ENCODE data around the gene SPSB3.

Gene SPSB3

GRCh38 chr16:1762879-1763520 lies 19.4 kb downstream of the SPSB3 start:
- DNase-seq, result no peak

- no peak for DNase-seq
These were observed 20.0 kb downstream of the SPSB3 start for GRCh38 chr16:1762196-1762878.

- no peak for DNase-seq
These were observed 20.6 kb downstream of the SPSB3 start for GRCh38 chr16:1761751-1762150.

- DNase-seq, result no peak
These were observed 21.5 kb downstream of the SPSB3 start for GRCh38 chr16:1760911-1761310.

GRCh38 chr16:1759511-1759910 lies 22.9 kb downstream of the SPSB3 start:
- no peak for DNase-seq

GRCh38 chr16:1758923-1759322 lies 23.4 kb downstream of the SPSB3 start:
- no peak for DNase-seq

GRCh38 chr16:1757714-1758461 lies 24.5 kb downstream of the SPSB3 start:
- DNase-seq, result no peak

GRCh38 chr16:1754204-1754603 lies 28.2 kb downstream of the SPSB3 start:
- DNase-seq, result no peak

- no peak for DNase-seq
These were observed 29.5 kb downstream of the SPSB3 start for GRCh38 chr16:1752853-1753252.

- DNase-seq, result no peak
These were observed 30.4 kb downstream of the SPSB3 start for GRCh38 chr16:1751946-1752345.

GRCh38 chr16:1749152-1750117 lies 32.9 kb downstream of the SPSB3 start:
- DNase-seq, result no peak

- DNase-seq, result no peak
These were observed 34.4 kb downstream of the SPSB3 start for GRCh38 chr16:1747934-1748333.

- DNase-seq, result no peak
These were observed 35.6 kb downstream of the SPSB3 start for GRCh38 chr16:1746693-1747195.

- peak; percentile 76 for DNase-seq
These were observed 36.3 kb downstream of the SPSB3 start for GRCh38 chr16:1745900-1746692.

- peak; percentile 82 for DNase-seq
These were observed 37.0 kb downstream of the SPSB3 start for GRCh38 chr16:1745181-1745899.

- DNase-seq, result no peak
These were observed 38.0 kb downstream of the SPSB3 start for GRCh38 chr16:1744338-1744840.

- no peak for DNase-seq
These were observed 38.7 kb downstream of the SPSB3 start for GRCh38 chr16:1743376-1744337.

GRCh38 chr16:1741553-1742165 lies 40.7 kb downstream of the SPSB3 start:
- DNase-seq, result no peak

Data from fibroblast of skin of back (primary cell).